Measurements from ENCODE around the gene TMEM248.
"Not testable (repeated sequence)": the region's sequence is repeated elsewhere in the genome, so short reads cannot be mapped to it uniquely, and the experiment has no call there.

- not testable (repeated sequence) for TF ChIP-seq CTCF, POLR2A, EP300 (IDR thresholded peaks at IDR 0.05)
Observed at GRCh38 chr7:66880577-66880976, 40.4 kb upstream of the TMEM248 start.
